Loucy (cell line): ENCODE data around the gene PRR12.

Source experiments
- H2AFZ ChIP-seq: fragments of 200-600 bp; sonication (generic); 2 replicates; pipeline ENCODE4 v1.6.0; 2016; ENCODE audit warnings: antibody characterized with exemption, mild to moderate bottlenecking, low read length, moderate library complexity
- H3F3A ChIP-seq: fragments of 200-600 bp; 2 replicates; pipeline ENCODE4 v1.6.0; 2016; ENCODE audit warnings: antibody characterized with exemption, low read depth, mild to moderate bottlenecking
- H3K27me3 ChIP-seq: fragments of 200-600 bp; sonication (generic); 2 replicates; pipeline ENCODE4 v1.6.1; 2014; ENCODE audit warnings: low read length, mild to moderate bottlenecking; ENCODE audit not compliant: insufficient read depth, poor library complexity, severe bottlenecking
- H3K36me3 ChIP-seq: fragments of 200-600 bp; sonication (generic); 2 replicates; pipeline ENCODE4 v1.6.1; 2016; ENCODE audit warnings: low read length; ENCODE audit not compliant: insufficient read depth
- H3K4me1 ChIP-seq: fragments of 200-600 bp; sonication (generic); 2 replicates; pipeline ENCODE4 v1.5.1; 2014; ENCODE audit warnings: low read length, mild to moderate bottlenecking; ENCODE audit not compliant: insufficient read depth, poor library complexity, severe bottlenecking
- H3K4me2 ChIP-seq: fragments of 200-600 bp; sonication (generic); 2 replicates; pipeline ENCODE4 v1.6.0; 2014; ENCODE audit warnings: antibody characterized with exemption, low read length, low read depth, mild to moderate bottlenecking; ENCODE audit not compliant: poor library complexity, severe bottlenecking
- H3K4me3 ChIP-seq: fragments of 200-600 bp; sonication (generic); 2 replicates; pipeline ENCODE4 v1.5.1; 2014; ENCODE audit warnings: low read length, mild to moderate bottlenecking, mixed read lengths; ENCODE audit not compliant: poor library complexity, severe bottlenecking
- H3K79me2 ChIP-seq: fragments of 200-600 bp; sonication (generic); 2 replicates; pipeline ENCODE4 v1.6.1; 2014; ENCODE audit warnings: low read length; ENCODE audit not compliant: insufficient read depth
- H3K9ac ChIP-seq: fragments of 200-600 bp; sonication (generic); 2 replicates; pipeline ENCODE4 v1.6.0; 2014; ENCODE audit warnings: mild to moderate bottlenecking, low read depth, low read length, moderate library complexity; ENCODE audit not compliant: poor library complexity, severe bottlenecking
- H3K9me2 ChIP-seq: fragments of 200-600 bp; sonication (generic); replicated peaks from 2 replicates; pipeline ENCODE4 v1.6.1; 2016; ENCODE audit warnings: low read depth, low read length, mixed read lengths
- H3K9me3 ChIP-seq: fragments of 200-600 bp; sonication (generic); 2 replicates; pipeline ENCODE4 v1.6.1; 2014; ENCODE audit warnings: mild to moderate bottlenecking, antibody characterized with exemption, low read length, low read depth; ENCODE audit not compliant: insufficient read depth
- H4K20me1 ChIP-seq: fragments of 200-600 bp; sonication (generic); 2 replicates; pipeline ENCODE4 v1.6.0; 2014; ENCODE audit warnings: antibody characterized with exemption, low read length, mild to moderate bottlenecking; ENCODE audit not compliant: insufficient read depth, poor library complexity, severe bottlenecking
- CTCF ChIP-seq: fragments of 200-600 bp; sonication (generic); conservative IDR thresholded peaks from 2 replicates; pipeline ENCODE4 v1.5.1; 2014; ENCODE audit warnings: mild to moderate bottlenecking, antibody characterized with exemption, low read length
- EZH2phosphoT487 ChIP-seq: fragments of 200-600 bp; IDR thresholded peaks from 2 replicates; pipeline ENCODE4 v1.6.1; 2018; ENCODE audit warnings: antibody characterized with exemption, mild to moderate bottlenecking, moderate library complexity, borderline replicate concordance

The PRR12 gene

GRCh38 chr19:49564616-49565045, 26.4 kb upstream of the PRR12 start:
- H3F3A ChIP-seq: 0 out of 2 replicates have a peak, but pooled peaks cover 2% of the 10 kb centered on the region
- peaks cover 5% of the 10 kb centered on the region for H3K4me1 ChIP-seq
- no peak overlapping the region for H2AFZ ChIP-seq
- peaks cover 21% of the 10 kb centered on the region for H4K20me1 ChIP-seq
- H3K9me2 ChIP-seq: no peaks in the 10 kb centered on the region
- peaks cover 23% of the 10 kb centered on the region; the same call in 1 of the 2 replicates for H3K79me2 ChIP-seq
- H3K4me2 ChIP-seq: no peak overlapping the region
- peaks cover 7% of the 10 kb centered on the region; the same call in 1 of the 2 replicates for H3K36me3 ChIP-seq
- TF ChIP-seq CTCF (no peak), EZH2phosphoT487 (no peak)
- H3K4me3 ChIP-seq: no peak overlapping the region
- H3K9ac ChIP-seq: no peak overlapping the region
- H3K27me3 ChIP-seq: no peaks in the 10 kb centered on the region
- no peaks in the 10 kb centered on the region for H3K9me3 ChIP-seq

- no peak overlapping the region for H3K4me2 ChIP-seq
- no peak overlapping the region for H2AFZ ChIP-seq
- no peaks in the 10 kb centered on the region for H3K27me3 ChIP-seq
- peaks cover 18% of the 10 kb centered on the region for H4K20me1 ChIP-seq
- H3K9me2 ChIP-seq: no peaks in the 10 kb centered on the region
- H3F3A ChIP-seq: 0 out of 2 replicates have a peak, but pooled peaks cover 2% of the 10 kb centered on the region
- H3K4me1 ChIP-seq: peaks cover 5% of the 10 kb centered on the region
- H3K4me3 ChIP-seq: no peak overlapping the region
- H3K9ac ChIP-seq: no peak overlapping the region
- peaks cover under 1% of the 10 kb centered on the region; the same call in 1 of the 2 replicates for H3K36me3 ChIP-seq
- H3K9me3 ChIP-seq: no peaks in the 10 kb centered on the region
- peaks cover 28% of the 10 kb centered on the region; the same call in 1 of the 2 replicates for H3K79me2 ChIP-seq
- TF ChIP-seq CTCF (no peak), EZH2phosphoT487 (no peak)
Measured at GRCh38 chr19:49565261-49565660, 25.7 kb upstream of the PRR12 start.

- Histone ChIP-seq H3K4me1 (peaks cover 5% of the 10 kb centered on the region), H3K79me2 (peaks cover 29% of the 10 kb centered on the region; the same call in 1 of the 2 replicates), H4K20me1 (peaks cover 22% of the 10 kb centered on the region), H3K4me2 (no peak overlapping the region), H3K9ac (no peak overlapping the region), H2AFZ (no peak overlapping the region), H3K36me3 (no peaks in the 10 kb centered on the region), H3F3A (0 out of 2 replicates have a peak, but pooled peaks cover 2% of the 10 kb centered on the region), H3K9me2 (no peaks in the 10 kb centered on the region), H3K4me3 (no peak overlapping the region), H3K27me3 (no peaks in the 10 kb centered on the region), H3K9me3 (no peaks in the 10 kb centered on the region)
- no peak for TF ChIP-seq CTCF
Measured at GRCh38 chr19:49566302-49566701, 24.7 kb upstream of the PRR12 start.
